Measurements from ENCODE around the gene USP6. TPM values are rescaled to one million over a fixed set of nuclear protein-coding genes. Genes with fewer than 3 reads are reported as not detected.

USP6 gene
- total and polyA plus RNA-seq, 2 of the 13 experiments (the other 11 are each of a cell fraction or from before 2014, with no cell fraction given) = 0.04 TPM; not detected in 1

GRCh38 chr17:5191541-5192417 lies 75.9 kb downstream of the USP6 start, which contains the start of gene ZNF594 (continued):
- TF ChIP-seq PHF20 (CRISPR knock-in tag; IDR thresholded peaks at IDR 0.05) (peak; percentile 82), ZNF792 (CRISPR knock-in tag; IDR thresholded peaks at IDR 0.05) (0 out of 2 replicates have a peak, but pooled peaks have one; percentile 20), ZNF574 (CRISPR knock-in tag; IDR thresholded peaks at IDR 0.05) (peak; percentile 99), ZNF768 (CRISPR knock-in tag; IDR thresholded peaks at IDR 0.05) (peak; percentile 43; the same call in 1 of the 2 replicates), ZNF414 (CRISPR knock-in tag; IDR thresholded peaks at IDR 0.05) (peak; percentile 82), GABPA (IDR thresholded peaks at IDR 0.05; ENCODE audit: low read depth, low read length) (peak; percentile 73), GABPA (CRISPR knock-in tag; IDR thresholded peaks at IDR 0.05; ENCODE audit: low read depth) (peak; percentile 92), TFDP2 (CRISPR knock-in tag; IDR thresholded peaks at IDR 0.05) (peak; percentile 46; the same call in 1 of the 2 replicates), TBL1XR1 (IDR thresholded peaks at IDR 0.05; ENCODE audit: borderline replicate concordance, low read length, partially characterized antibody) (no peak), REL (CRISPR knock-in tag; conservative IDR thresholded peaks at IDR 0.05) (0 out of 2 replicates have a peak, but pooled peaks have one; percentile 62), MNT (IDR thresholded peaks at IDR 0.05) (peak; percentile 31; the same call in 1 of the 2 replicates), ZSCAN25 (CRISPR knock-in tag; IDR thresholded peaks at IDR 0.05) (no peak), SKIL (CRISPR knock-in tag; IDR thresholded peaks at IDR 0.05; ENCODE audit: borderline replicate concordance) (peak; percentile 23; the same call in 1 of the 2 replicates), ZNF503 (CRISPR knock-in tag; IDR thresholded peaks at IDR 0.05) (peak; percentile 11; the same call in 1 of the 2 replicates), RXRA (CRISPR knock-in tag; IDR thresholded peaks at IDR 0.05) (0 out of 2 replicates have a peak, but pooled peaks have one; percentile 52), ASH2L (IDR thresholded peaks at IDR 0.05; ENCODE audit: insufficient read length, low read depth, low read length) (peak; percentile 48), HDAC2 (CRISPR knock-in tag; IDR thresholded peaks at IDR 0.05) (peak; percentile 68; the same call in 1 of the 2 replicates), ZNF331 (CRISPR knock-in tag; IDR thresholded peaks at IDR 0.05) (peak; percentile 18; the same call in 1 of the 2 replicates)

Measured in HepG2 (cell line).